GM12891 (cell line): ENCODE data around the gene TTLL8.

Source experiments
- POLR2A ChIP-seq: IDR thresholded peaks from 2 replicates; pipeline ENCODE4 v1.6.1; 2011; ENCODE audit warnings: low read depth, low read length, control low read depth
- POLR2AphosphoS5 ChIP-seq: IDR thresholded peaks from 2 replicates; pipeline ENCODE4 v1.6.1; 2011; ENCODE audit warnings: low read depth, low read length, control low read depth

- TF ChIP-seq POLR2AphosphoS5 (no peak), POLR2A (no peak)
These were observed 40.0 kb upstream of the TTLL8 start for GRCh38 chr22:50098052-50098451.
